Loucy (cell line): Measurements from ENCODE around the gene CCBE1.

Experiments used
- EZH2phosphoT487 ChIP-seq: fragments of 200-600 bp; IDR thresholded peaks from 2 replicates; pipeline ENCODE4 v1.6.1; 2018; ENCODE audit warnings: antibody characterized with exemption, mild to moderate bottlenecking, moderate library complexity, borderline replicate concordance
- TF ChIP-seq, protein P1 (sequence below): fragments of 200-600 bp; sonication (generic); conservative IDR thresholded peaks from 2 replicates; pipeline ENCODE4 v1.5.1; 2014; ENCODE audit warnings: mild to moderate bottlenecking, antibody characterized with exemption, low read length

- TF ChIP-seq, protein P1, sequence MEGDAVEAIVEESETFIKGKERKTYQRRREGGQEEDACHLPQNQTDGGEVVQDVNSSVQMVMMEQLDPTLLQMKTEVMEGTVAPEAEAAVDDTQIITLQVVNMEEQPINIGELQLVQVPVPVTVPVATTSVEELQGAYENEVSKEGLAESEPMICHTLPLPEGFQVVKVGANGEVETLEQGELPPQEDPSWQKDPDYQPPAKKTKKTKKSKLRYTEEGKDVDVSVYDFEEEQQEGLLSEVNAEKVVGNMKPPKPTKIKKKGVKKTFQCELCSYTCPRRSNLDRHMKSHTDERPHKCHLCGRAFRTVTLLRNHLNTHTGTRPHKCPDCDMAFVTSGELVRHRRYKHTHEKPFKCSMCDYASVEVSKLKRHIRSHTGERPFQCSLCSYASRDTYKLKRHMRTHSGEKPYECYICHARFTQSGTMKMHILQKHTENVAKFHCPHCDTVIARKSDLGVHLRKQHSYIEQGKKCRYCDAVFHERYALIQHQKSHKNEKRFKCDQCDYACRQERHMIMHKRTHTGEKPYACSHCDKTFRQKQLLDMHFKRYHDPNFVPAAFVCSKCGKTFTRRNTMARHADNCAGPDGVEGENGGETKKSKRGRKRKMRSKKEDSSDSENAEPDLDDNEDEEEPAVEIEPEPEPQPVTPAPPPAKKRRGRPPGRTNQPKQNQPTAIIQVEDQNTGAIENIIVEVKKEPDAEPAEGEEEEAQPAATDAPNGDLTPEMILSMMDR: no peak
- no peak for TF ChIP-seq EZH2phosphoT487
Measured at GRCh38 chr18:59570101-59570775, 127.0 kb downstream of the CCBE1 start.
